Testis (tissue), 2 donors: Measurements from ENCODE around the gene BCCIP.

ENCODE experiments used
- CTCF ChIP-seq, 3 experiments: fragments of 450-650 bp in 2 of 3; fragments of 200-600 bp in 1 of 3; sonication (generic) in 1 of 3; IDR thresholded peaks; one replicate each; pipeline ENCODE4 v1.5.1; 2016 to 2019; ENCODE audit warnings: antibody characterized with exemption in 3 of 3, mild to moderate bottlenecking in 2 of 3, moderate library complexity in 1 of 3
- POLR2A ChIP-seq: fragments of 450-650 bp; IDR thresholded peaks from one replicate; pipeline ENCODE4 v1.6.1; 2017; ENCODE audit warnings: antibody characterized with exemption, mild to moderate bottlenecking, moderate library complexity

GRCh38 chr10:125871338-125871737, 48.0 kb downstream of the BCCIP start:
- no peak for TF ChIP-seq CTCF (IDR thresholded peaks at IDR 0.05)
- no peak for TF ChIP-seq POLR2A
